Stomach smooth muscle (tissue), 2 donors: Measurements from ENCODE around the gene PPP1R26.

Experiments used
- H3K27ac ChIP-seq: one replicate; pipeline ENCODE4 v1.7.0; 2013; ENCODE audit warnings: mild to moderate bottlenecking, low read length, inconsistent platforms
- H3K27me3 ChIP-seq, 2 donors: one replicate each; pipeline ENCODE4 v1.7.0; 2013; ENCODE audit warnings: low read length in 2 of 2; ENCODE audit not compliant: insufficient read depth in 2 of 2, control insufficient read depth in 1 of 2
- H3K36me3 ChIP-seq, 2 donors: one replicate each; pipeline ENCODE4 v1.7.0; 2013; ENCODE audit warnings: low read length in 2 of 2; ENCODE audit not compliant: control insufficient read depth in 2 of 2, insufficient read depth in 2 of 2
- H3K4me1 ChIP-seq: one replicate; pipeline ENCODE4 v1.7.0; 2013; ENCODE audit warnings: low read length; ENCODE audit not compliant: control insufficient read depth, insufficient read depth
- H3K4me3 ChIP-seq, 2 donors: one replicate each; pipeline ENCODE4 v1.7.0; 2013; ENCODE audit warnings: low read length in 2 of 2
- H3K9ac ChIP-seq, 2 donors: one replicate each; pipeline ENCODE4 v1.7.0; 2013; ENCODE audit warnings: low read length in 2 of 2, mild to moderate bottlenecking in 1 of 2
- H3K9me3 ChIP-seq, 2 donors: one replicate each; pipeline ENCODE4 v1.7.0; 2013; ENCODE audit warnings: low read length in 2 of 2; ENCODE audit not compliant: control insufficient read depth in 2 of 2
- donor health status: healthy.
- donor health status: Pancreatic carcinoma.

Gene PPP1R26

DNA sequence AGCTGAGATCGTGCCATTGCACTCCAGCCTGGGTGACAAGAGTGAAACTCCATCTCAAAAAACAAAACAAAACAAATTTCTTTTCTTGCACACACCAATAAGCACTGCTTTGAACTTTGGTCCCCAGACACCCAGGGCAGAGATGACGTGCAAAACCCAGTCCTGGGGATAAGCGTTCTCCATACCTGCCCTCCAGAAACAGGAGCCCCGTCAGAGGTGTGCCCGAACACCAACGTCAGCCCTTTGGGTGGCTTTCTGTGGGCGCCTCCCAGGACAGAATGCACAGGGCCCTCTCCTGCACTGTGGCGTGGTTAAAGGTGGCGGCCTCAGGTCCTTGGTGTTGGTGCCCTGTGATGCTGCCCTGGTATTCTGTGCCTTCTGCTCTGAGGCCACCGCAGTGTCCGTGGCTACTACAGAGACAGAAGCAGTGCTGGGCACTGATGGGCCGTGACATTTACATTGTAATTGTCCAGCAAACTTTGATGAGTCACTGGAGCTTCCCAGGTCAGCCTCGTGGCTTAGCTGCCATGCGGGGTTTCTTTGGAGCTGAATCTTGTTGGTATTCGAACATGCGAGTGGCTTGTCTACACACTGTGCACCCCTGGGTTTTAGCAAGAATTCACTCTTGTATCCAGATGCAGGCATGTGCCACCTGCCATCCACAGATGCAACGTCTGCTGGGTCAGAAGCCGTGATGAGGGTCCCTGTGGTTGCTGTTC lies 9.8 kb downstream of the PPP1R26 start:
- Histone ChIP-seq H3K36me3 (peaks cover 10 to 24% of the 10 kb centered on the region in 2 donors), H3K9me3 (no peaks in the 10 kb centered on the region), H3K27ac (no peak overlapping the region)

DNA sequence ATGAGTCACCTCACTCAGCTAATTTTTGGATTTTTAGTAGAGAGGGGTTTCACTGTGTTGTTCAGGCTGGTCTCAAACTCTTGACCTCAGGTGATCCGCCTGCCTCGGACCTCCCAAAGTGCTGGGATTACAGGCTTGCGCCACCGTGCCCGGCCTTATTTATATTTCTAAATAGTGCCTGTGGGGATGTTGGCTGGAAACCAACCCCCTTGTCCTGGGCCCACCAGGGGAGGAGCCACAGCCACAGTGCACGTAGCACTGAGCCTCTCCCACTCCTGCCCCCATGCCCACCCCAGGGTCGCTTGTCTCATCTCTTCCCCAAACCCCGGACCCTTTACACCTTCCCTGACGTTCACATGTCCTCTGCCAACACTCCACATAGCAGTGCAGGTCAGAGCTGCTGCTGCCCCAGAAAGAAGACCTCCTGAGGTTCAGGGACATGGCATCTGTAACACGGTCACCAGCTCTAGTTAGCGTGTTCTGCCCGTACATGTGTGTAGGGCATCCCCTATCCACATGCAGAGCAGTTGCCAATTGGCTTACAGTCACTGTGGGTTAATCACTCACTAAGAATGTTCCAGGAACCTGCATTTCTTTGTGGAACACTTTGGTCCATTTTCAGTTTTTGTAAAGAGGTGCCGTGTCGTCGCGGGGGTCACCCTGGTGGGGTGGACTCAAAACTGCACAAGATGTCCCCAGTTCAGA lies 10.7 kb downstream of the PPP1R26 start:
- H3K9me3 ChIP-seq: no peaks in the 10 kb centered on the region
- H3K4me1 ChIP-seq: no peaks in the 10 kb centered on the region
- H3K9ac ChIP-seq: no peak overlapping the region
- H3K27me3 ChIP-seq: no peaks in the 10 kb centered on the region
- no peak overlapping the region for H3K27ac ChIP-seq
- H3K36me3 ChIP-seq: peaks cover 6 to 20% of the 10 kb centered on the region in 2 donors
- no peak overlapping the region for H3K4me3 ChIP-seq

More for the DNA sequence above, 9.8 kb downstream of the PPP1R26 start:
- no peaks in the 10 kb centered on the region for H3K4me1 ChIP-seq
- H3K27me3 ChIP-seq: no peaks in the 10 kb centered on the region
- H3K9ac ChIP-seq: no peak overlapping the region
- no peak overlapping the region for H3K4me3 ChIP-seq

GRCh38 chr9:135490980-135491464 lies 11.4 kb downstream of the PPP1R26 start:
- Histone ChIP-seq H3K9me3 (no peaks in the 10 kb centered on the region), H3K4me1 (no peaks in the 10 kb centered on the region), H3K4me3 (no peak overlapping the region), H3K36me3 (peaks cover 3 to 14% of the 10 kb centered on the region in 2 donors), H3K27me3 (no peaks in the 10 kb centered on the region), H3K9ac (no peak overlapping the region), H3K27ac (no peak overlapping the region)

GRCh38 chr9:135491764-135492163 lies 12.2 kb downstream of the PPP1R26 start:
- no peaks in the 10 kb centered on the region for H3K9me3 ChIP-seq
- H3K27me3 ChIP-seq: no peaks in the 10 kb centered on the region
- no peak overlapping the region for H3K27ac ChIP-seq
- H3K4me1 ChIP-seq: no peaks in the 10 kb centered on the region
- no peak overlapping the region for H3K9ac ChIP-seq
- H3K36me3 ChIP-seq: peaks cover 3 to 10% of the 10 kb centered on the region in 2 donors
- H3K4me3 ChIP-seq: no peak overlapping the region

- H3K9ac ChIP-seq: no peak overlapping the region
- H3K36me3 ChIP-seq: peaks cover 3 to 4% of the 10 kb centered on the region in 2 donors
- no peaks in the 10 kb centered on the region for H3K4me1 ChIP-seq
- H3K27ac ChIP-seq: no peak overlapping the region
- H3K4me3 ChIP-seq: no peak overlapping the region
- H3K9me3 ChIP-seq: no peaks in the 10 kb centered on the region
- H3K27me3 ChIP-seq: no peaks in the 10 kb centered on the region
Measured at GRCh38 chr9:135492886-135493669, 13.5 kb downstream of the PPP1R26 start.

GRCh38 chr9:135494791-135495559 lies 15.4 kb downstream of the PPP1R26 start:
- H3K4me3 ChIP-seq: no peak overlapping the region
- H3K9me3 ChIP-seq: no peaks in the 10 kb centered on the region
- no peak overlapping the region for H3K9ac ChIP-seq
- no peaks in the 10 kb centered on the region for H3K36me3 ChIP-seq
- H3K27me3 ChIP-seq: no peaks in the 10 kb centered on the region
- no peak overlapping the region for H3K27ac ChIP-seq
- peaks cover 8% of the 10 kb centered on the region for H3K4me1 ChIP-seq

- Histone ChIP-seq H3K9ac (no peak overlapping the region), H3K9me3 (no peaks in the 10 kb centered on the region), H3K27ac (no peak overlapping the region), H3K36me3 (peaks cover under 1 to 11% of the 10 kb centered on the region in 2 donors), H3K4me3 (no peak overlapping the region), H3K27me3 (no peaks in the 10 kb centered on the region), H3K4me1 (peaks cover 27% of the 10 kb centered on the region)
Measured at GRCh38 chr9:135498381-135499126, 19.0 kb downstream of the PPP1R26 start.

- H3K27ac ChIP-seq: peak overlapping the region; percentile 46
- peak overlapping the region; percentile 86 to 88 for H3K4me3 ChIP-seq
- H3K4me1 ChIP-seq: peaks cover 27% of the 10 kb centered on the region
- peaks cover 8 to 20% of the 10 kb centered on the region in 2 donors for H3K36me3 ChIP-seq
- no peaks in the 10 kb centered on the region for H3K27me3 ChIP-seq
- H3K9me3 ChIP-seq: no peaks in the 10 kb centered on the region
- peak overlapping the region; percentile 47 to 84 for H3K9ac ChIP-seq
Measured at GRCh38 chr9:135499326-135500070, 19.9 kb downstream of the PPP1R26 start.

GRCh38 chr9:135500071-135500524 lies 20.5 kb downstream of the PPP1R26 start:
- Histone ChIP-seq H3K36me3 (peaks cover 8 to 24% of the 10 kb centered on the region in 2 donors), H3K4me3 (peak overlapping the region; percentile 86 to 88), H3K9me3 (no peaks in the 10 kb centered on the region), H3K27me3 (no peaks in the 10 kb centered on the region), H3K4me1 (peaks cover 27% of the 10 kb centered on the region), H3K27ac (peak overlapping the region; percentile 46), H3K9ac (peak overlapping the region; percentile 47 to 84)
